ENCODE data around the gene SLC1A7.

DNA sequence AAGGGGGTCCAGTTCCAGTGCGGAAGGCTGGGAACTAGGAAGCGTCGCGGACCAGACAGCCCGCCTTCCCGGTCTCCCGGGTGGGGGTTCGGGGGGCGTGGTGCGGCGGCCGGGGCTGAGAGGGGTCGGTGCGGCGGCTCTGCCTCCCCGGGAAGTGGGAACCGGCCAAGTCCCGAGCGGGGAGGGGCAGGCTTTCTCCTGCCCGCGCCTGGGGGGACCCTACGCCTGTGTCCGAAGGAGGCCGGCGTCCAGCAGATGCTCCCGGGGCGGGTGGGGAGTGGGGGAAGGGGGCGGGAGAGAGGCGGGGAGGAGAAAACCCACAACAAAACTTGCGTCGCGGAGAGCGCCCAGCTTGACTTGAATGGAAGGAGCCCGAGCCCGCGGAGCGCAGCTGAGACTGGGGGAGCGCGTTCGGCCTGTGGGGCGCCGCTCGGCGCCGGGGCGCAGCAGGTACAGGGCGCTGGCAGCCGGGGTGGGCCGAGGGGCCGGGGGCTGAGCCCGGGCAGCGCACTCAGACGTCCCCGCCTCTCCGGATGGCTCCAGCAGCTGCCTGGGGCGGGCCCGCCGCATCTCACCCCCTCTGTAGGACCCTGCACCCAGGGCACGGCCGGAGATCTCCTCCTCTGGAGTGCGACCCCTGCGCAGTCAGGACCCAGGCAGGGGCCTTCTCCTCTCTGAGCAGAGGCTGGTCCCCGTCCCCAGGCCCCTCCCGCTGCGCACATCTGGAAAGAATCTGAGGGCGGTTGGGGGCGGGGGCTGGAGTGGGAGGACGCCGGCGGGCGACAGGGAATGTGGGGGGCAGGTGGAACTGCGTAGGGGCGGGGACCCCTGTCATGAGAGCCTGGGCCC, 80.4 kb downstream of the SLC1A7 start, which contains the start of gene PODN:
- TF ChIP-seq CTCF (IDR thresholded peaks at IDR 0.05; ENCODE audit: poor library complexity) (peak; percentile 7), EZH2phosphoT487 (IDR thresholded peaks at IDR 0.05; ENCODE audit: low read depth, severe bottlenecking, unreplicated experiment) (no peak)
